Neutrophil (primary cell): ENCODE results near the gene CLCN1.

Experiments
- H3K27ac ChIP-seq: fragments of 200-600 bp; sonication (generic); 2 replicates; pipeline ENCODE4 v1.5.1; 2016; ENCODE audit warnings: mild to moderate bottlenecking, moderate library complexity
- H3K27me3 ChIP-seq: fragments of 200-600 bp; sonication (generic); 2 replicates; pipeline ENCODE4 v1.6.0; 2016; ENCODE audit warnings: mild to moderate bottlenecking
- H3K36me3 ChIP-seq: fragments of 200-600 bp; sonication (generic); 2 replicates; pipeline ENCODE4 v1.5.1; 2017
- H3K4me1 ChIP-seq, 2 experiments: fragments of 200-600 bp in 1 of 2; sonication (generic) in 1 of 2; 1 replicate in 1 of 2; 2 replicates in 1 of 2; pipeline versions ENCODE4 v1.5.1 to v1.6.1; 2013 to 2016; ENCODE audit warnings: low read depth in 1 of 2, low read length in 1 of 2, mild to moderate bottlenecking in 1 of 2, moderate library complexity in 1 of 2; ENCODE audit not compliant: control insufficient read depth in 1 of 2, insufficient read depth in 1 of 2
- H3K4me3 ChIP-seq, 2 experiments: fragments of 200-600 bp in 1 of 2; sonication (generic) in 1 of 2; 1 replicate in 1 of 2; 2 replicates in 1 of 2; pipeline ENCODE4 v1.5.1; 2013 to 2016; ENCODE audit warnings: low read depth in 1 of 2, low read length in 1 of 2, mild to moderate bottlenecking in 1 of 2, moderate library complexity in 1 of 2
- H3K9me3 ChIP-seq: fragments of 200-600 bp; sonication (generic); 2 replicates; pipeline ENCODE4 v1.5.1; 2016
- CTCF ChIP-seq: fragments of 200-600 bp; sonication (generic); IDR thresholded peaks from 2 replicates; pipeline ENCODE4 v1.5.1; 2016; ENCODE audit warnings: antibody characterized with exemption

CLCN1 gene

GRCh38 chr7:143363016-143363937, 47.4 kb downstream of the CLCN1 start:
- Histone ChIP-seq H3K4me3 (peak overlapping the region in 1 of 2 experiments; percentile 41), H3K27me3 (peaks cover 85% of the 10 kb centered on the region), H3K9me3 (no peaks in the 10 kb centered on the region), H3K27ac (no peak overlapping the region), H3K4me1 (peaks cover 6 to 14% of the 10 kb centered on the region in 2 experiments), H3K36me3 (no peaks in the 10 kb centered on the region)
- no peak for TF ChIP-seq CTCF

DNA sequence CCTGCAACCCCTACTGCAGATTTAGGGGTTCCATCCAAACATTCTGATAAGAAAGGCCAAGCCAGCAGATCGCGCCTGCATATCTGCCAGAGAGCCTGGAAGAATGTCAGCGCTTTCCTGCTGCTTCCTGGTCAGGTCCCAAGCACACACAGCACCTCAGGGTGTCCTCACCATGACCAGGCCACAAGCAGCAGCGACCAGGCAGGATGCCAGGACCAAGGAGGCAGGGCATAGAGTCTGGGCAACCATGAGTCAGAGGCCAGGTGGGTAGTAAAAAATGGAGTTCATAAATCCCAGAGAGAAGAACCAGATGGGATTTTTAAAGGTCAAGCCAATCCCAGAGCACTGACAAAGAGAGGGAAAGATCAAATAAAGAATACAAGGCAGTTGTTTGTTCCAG, 52.1 kb downstream of the CLCN1 start:
- H3K27me3 ChIP-seq: peaks cover 38% of the 10 kb centered on the region
- no peak overlapping the region for H3K27ac ChIP-seq
- H3K4me3 ChIP-seq: no peak overlapping the region
- peaks cover 16 to 17% of the 10 kb centered on the region in 2 experiments for H3K4me1 ChIP-seq
- H3K36me3 ChIP-seq: no peaks in the 10 kb centered on the region
- TF ChIP-seq CTCF: no peak
- H3K9me3 ChIP-seq: no peaks in the 10 kb centered on the region

- Histone ChIP-seq H3K4me1 (peaks cover 18 to 19% of the 10 kb centered on the region in 2 experiments), H3K36me3 (no peaks in the 10 kb centered on the region), H3K27me3 (peaks cover 33% of the 10 kb centered on the region), H3K9me3 (no peaks in the 10 kb centered on the region), H3K4me3 (no peak overlapping the region), H3K27ac (no peak overlapping the region)
- no peak for TF ChIP-seq CTCF
These were observed 52.5 kb downstream of the CLCN1 start for GRCh38 chr7:143368387-143368786.

- Histone ChIP-seq H3K27ac (no peak overlapping the region), H3K9me3 (no peaks in the 10 kb centered on the region), H3K4me1 (peaks cover 33 to 35% of the 10 kb centered on the region in 2 experiments), H3K36me3 (no peaks in the 10 kb centered on the region), H3K4me3 (no peak overlapping the region), H3K27me3 (peaks cover 18% of the 10 kb centered on the region)
- no peak for TF ChIP-seq CTCF
These were observed 54.1 kb downstream of the CLCN1 start for GRCh38 chr7:143369678-143370651.

DNA sequence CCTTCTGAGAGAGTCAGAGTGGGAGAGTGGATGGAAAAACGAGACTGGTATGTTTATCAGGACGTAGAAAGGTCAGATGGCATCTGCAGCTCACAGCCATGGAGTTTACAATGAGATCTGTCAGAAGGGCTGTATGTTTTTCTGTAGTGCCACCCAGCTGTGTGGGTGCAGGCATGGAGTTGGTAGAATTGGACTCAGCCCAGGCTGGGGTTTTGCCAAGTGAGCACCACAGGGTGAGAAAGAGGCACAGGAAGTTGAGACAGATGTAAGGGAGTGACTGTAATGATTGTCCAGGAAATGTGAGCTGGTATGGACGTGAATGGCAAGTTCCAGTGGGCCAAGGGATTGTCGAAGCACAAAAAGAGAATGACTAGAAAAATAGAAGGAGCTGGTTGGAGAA, 56.2 kb downstream of the CLCN1 start:
- Histone ChIP-seq H3K4me1 (peaks cover 54 to 56% of the 10 kb centered on the region in 2 experiments), H3K9me3 (no peaks in the 10 kb centered on the region), H3K36me3 (no peaks in the 10 kb centered on the region), H3K27ac (peak overlapping the region; percentile 62), H3K4me3 (no peak overlapping the region), H3K27me3 (no peaks in the 10 kb centered on the region)
- TF ChIP-seq CTCF: no peak
